T-cell (primary cell): Measurements from ENCODE around the gene ZNF594. TPM values are rescaled to one million over a fixed set of nuclear protein-coding genes. Genes with fewer than 3 reads are reported as not detected.
"Not testable (repeated sequence)": the region's sequence is repeated elsewhere in the genome, so short reads cannot be mapped to it uniquely, and the experiment has no call there.

Source experiments
- ATAC-seq, 4 experiments: fragments of 200-7000 bp in 3 of 4; fragments of 150-1000 bp in 1 of 4; cut with Tn5 transposase; replicated peaks in 1 of 4; 1 replicate in 3 of 4; 2 replicates in 1 of 4; pipeline ENCODE4 v1.10.0; 2021; ENCODE audit warnings: moderate library complexity in 3 of 4, mild to moderate bottlenecking in 2 of 4, moderate number of reproducible peaks in 1 of 4
- CTCF ChIA-PET, 2 donors: fragments of 300-600 bp; sonication (Branson Sonifier 250); formaldehyde crosslinking; loops; one replicate each; lab custom pipeline; 2022; ENCODE audit warnings: antibody characterized with exemption in 2 of 2; lab: Charles Lee
- POLR2A ChIA-PET, 2 donors: fragments of 300-600 bp; sonication (Branson Sonifier 250); formaldehyde crosslinking; loops; one replicate each; lab custom pipeline; 2022; ENCODE audit warnings: antibody characterized with exemption in 2 of 2; lab: Charles Lee
- DNase-seq, 35 experiments: peaks; one replicate each; pipeline versions ENCODE4 v3.0.0 to v3.0.0-alpha.2; 2013 to 2023
- H3K27ac ChIP-seq: one replicate; pipeline ENCODE4 v1.5.1; 2013; ENCODE audit warnings: low read length
- H3K27me3 ChIP-seq, 2 experiments: replicated peaks in 1 of 2; 1 replicate in 1 of 2; 2 replicates in 1 of 2; pipeline versions ENCODE4 v1.6.1 to v1.7.0; 2013; ENCODE audit warnings: low read length in 1 of 2, mixed read lengths in 1 of 2; ENCODE audit not compliant: control insufficient read depth in 2 of 2, insufficient read depth in 2 of 2; ENCODE audit errors: extremely low read depth in 1 of 2
- H3K36me3 ChIP-seq, 2 donors: 1 replicate in 1 of 2; 2 replicates in 1 of 2; pipeline versions ENCODE4 v1.6.1 to v1.7.0; 2013; ENCODE audit warnings: low read length in 1 of 2; ENCODE audit not compliant: control insufficient read depth in 2 of 2, insufficient read depth in 1 of 2; ENCODE audit errors: extremely low read depth in 1 of 2
- H3K4me1 ChIP-seq, 2 experiments: 1 replicate in 1 of 2; 2 replicates in 1 of 2; pipeline versions ENCODE4 v1.6.1 to v1.7.0; 2013; ENCODE audit warnings: low read length in 2 of 2, mixed read lengths in 1 of 2; ENCODE audit not compliant: insufficient read depth in 2 of 2, control insufficient read depth in 1 of 2; ENCODE audit errors: extremely low read depth in 1 of 2
- H3K4me3 ChIP-seq, 2 donors: 1 replicate in 1 of 2; 2 replicates in 1 of 2; pipeline versions ENCODE4 v1.5.1 to v1.7.0; 2013; ENCODE audit warnings: mild to moderate bottlenecking in 2 of 2, low read length in 1 of 2, moderate library complexity in 1 of 2; ENCODE audit not compliant: control insufficient read depth in 1 of 2; ENCODE audit errors: extremely low read depth in 1 of 2
- H3K9me3 ChIP-seq: 2 replicates; pipeline ENCODE4 v1.7.0; 2013
- H3K27ac Mint-ChIP-seq, 2 donors: one replicate each; pipeline ENCODE4 v1.8.0; 2020 to 2021; ENCODE audit warnings: mild to moderate bottlenecking in 2 of 2, mixed read lengths in 2 of 2
- H3K27me3 Mint-ChIP-seq, 2 donors: one replicate each; pipeline ENCODE4 v1.8.0; 2021 to 2022; ENCODE audit warnings: mixed read lengths in 2 of 2
- H3K36me3 Mint-ChIP-seq: one replicate; pipeline ENCODE4 v1.8.0; 2021; ENCODE audit warnings: mixed read lengths
- H3K4me1 Mint-ChIP-seq, 3 donors: one replicate each; pipeline ENCODE4 v1.8.0; 2020 to 2022; ENCODE audit warnings: mixed read lengths in 3 of 3, mild to moderate bottlenecking in 1 of 3
- H3K4me3 Mint-ChIP-seq, 3 donors: one replicate each; pipeline ENCODE4 v1.8.0; 2020 to 2022; ENCODE audit warnings: mild to moderate bottlenecking in 3 of 3, mixed read lengths in 3 of 3, moderate library complexity in 3 of 3
- H3K9me3 Mint-ChIP-seq, 3 donors: one replicate each; pipeline ENCODE4 v1.8.0; 2020 to 2022; ENCODE audit warnings: mixed read lengths in 3 of 3
- WGBS: methylation state at CpG from one replicate; pipeline ENCODE4 v1.1.5; 2013; ENCODE audit warnings: missing lambda C conversion rate; ENCODE audit not compliant: insufficient coverage; 5-methylcytosine and 5-hydroxymethylcytosine counted together
- total RNA-seq, 35 experiments: library from RNA in 6 of 35; stranded (reverse) in 6 of 35; fragments of 120-200 nt in 1 of 35; gene quantifications; one replicate each; pipeline versions ENCODE4 v1.2.1 to v1.2.4 and lab custom pipeline; 2013 to 2026

Gene ZNF594
- total RNA-seq, 5 donors from 2014 or later (not counting 1 experiment from before 2014, with no cell fraction given), result 5.5 to 23.4 (median 20.9) TPM

GRCh38 chr17:5220074-5220473 is 28.4 kb upstream of the ZNF594 start:
- peaks cover 0 to 38% of the 10 kb centered on the region in 2 experiments for H3K4me1 ChIP-seq
- peaks cover 8 to 23% (median 14%) of the 10 kb centered on the region in 3 donors for H3K4me1 Mint-ChIP-seq
- no peaks in the 10 kb centered on the region for H3K9me3 ChIP-seq
- ChIA-PET CTCF (interaction anchor here in 1 of 2 donors (0.6 kb wide), 1 partner anchor 76 kb away, joined by 3 read pairs; no protein-coding TSS in a partner anchor), POLR2A (no interaction called here)
- H3K36me3 ChIP-seq, result peaks cover 0 to 3% of the 10 kb centered on the region in 2 donors
- ATAC-seq (no peak), DNase-seq (no peak)
- no peak overlapping the region for H3K4me3 ChIP-seq
- H3K4me3 Mint-ChIP-seq, result no peak overlapping the region
- whole genome bisulfite sequencing, result no CpG with 5 or more reads among the region's 5 CpGs
- peak overlapping the region in 1 of 2 donors; percentile 40 for H3K27ac Mint-ChIP-seq
- no peaks in the 10 kb centered on the region for H3K9me3 Mint-ChIP-seq
- no peaks in the 10 kb centered on the region for H3K27me3 ChIP-seq
- no peak overlapping the region for H3K27ac ChIP-seq
- peaks cover 25% of the 10 kb centered on the region for H3K36me3 Mint-ChIP-seq
- no peaks in the 10 kb centered on the region for H3K27me3 Mint-ChIP-seq

GRCh38 chr17:5219536-5219935 is 27.9 kb upstream of the ZNF594 start:
- Mint-ChIP-seq H3K36me3 (peaks cover 26% of the 10 kb centered on the region), H3K4me3 (no peak overlapping the region), H3K9me3 (no peaks in the 10 kb centered on the region), H3K27me3 (no peaks in the 10 kb centered on the region), H3K27ac (peak overlapping the region in 1 of 2 donors; percentile 40), H3K4me1 (peaks cover 8 to 18% (median 14%) of the 10 kb centered on the region in 3 donors)
- POLR2A ChIA-PET, result no interaction called here
- Histone ChIP-seq H3K36me3 (peaks cover 0 to 3% of the 10 kb centered on the region in 2 donors), H3K4me1 (peaks cover 0 to 35% of the 10 kb centered on the region in 2 experiments), H3K27ac (no peak overlapping the region), H3K9me3 (no peaks in the 10 kb centered on the region), H3K27me3 (no peaks in the 10 kb centered on the region), H3K4me3 (no peak overlapping the region)
- ATAC-seq (no peak), DNase-seq (no peak)
- WGBS, result 90% methylated on average over 4 of the region's 6 CpGs
- CTCF ChIA-PET, result no interaction called here

- H3K4me3 ChIP-seq, H3K9me3 Mint-ChIP-seq, DNase-seq, POLR2A ChIA-PET, H3K9me3 ChIP-seq, ATAC-seq, H3K27me3 Mint-ChIP-seq, H3K36me3 ChIP-seq, H3K27me3 ChIP-seq, CTCF ChIA-PET, H3K4me3 Mint-ChIP-seq, H3K27ac ChIP-seq, H3K27ac Mint-ChIP-seq: not testable (repeated sequence)
- peaks cover 0 to 22% of the 10 kb centered on the region in 2 experiments for H3K4me1 ChIP-seq
- Mint-ChIP-seq H3K36me3 (peaks cover 25% of the 10 kb centered on the region), H3K4me1 (peaks cover 8 to 16% (median 12%) of the 10 kb centered on the region in 3 donors)
- no CpG with 5 or more reads among the region's 5 CpGs for WGBS
These were observed 25.9 kb upstream of the ZNF594 start for GRCh38 chr17:5217562-5217961.

GRCh38 chr17:5211458-5211857 is 19.8 kb upstream of the ZNF594 start:
- H3K9me3 Mint-ChIP-seq, result no peaks in the 10 kb centered on the region
- Histone ChIP-seq H3K36me3 (peaks cover 0 to 6% of the 10 kb centered on the region in 2 donors), H3K27ac (peak overlapping the region; percentile 25), H3K4me1 (peaks cover 2 to 7% of the 10 kb centered on the region in 2 experiments), H3K4me3 (no peak overlapping the region), H3K9me3 (no peaks in the 10 kb centered on the region), H3K27me3 (no peaks in the 10 kb centered on the region)
- H3K4me1 Mint-ChIP-seq, result peaks cover 5 to 20% (median 6%) of the 10 kb centered on the region in 3 donors
- no peaks in the 10 kb centered on the region for H3K27me3 Mint-ChIP-seq
- H3K27ac Mint-ChIP-seq, result peak overlapping the region in 1 of 2 donors; percentile 59
- H3K36me3 Mint-ChIP-seq, result peaks cover 37% of the 10 kb centered on the region
- POLR2A ChIA-PET, result no interaction called here
- no peak overlapping the region for H3K4me3 Mint-ChIP-seq
- ATAC-seq, result no peak
- WGBS, result 93% methylated on average over 3 of the region's 7 CpGs
- DNase-seq, result no peak
- CTCF ChIA-PET, result no interaction called here

GRCh38 chr17:5210614-5211252 is 19.1 kb upstream of the ZNF594 start:
- DNase-seq (no peak), ATAC-seq (no peak)
- peaks cover 0 to 6% of the 10 kb centered on the region in 2 donors for H3K36me3 ChIP-seq
- H3K4me3 Mint-ChIP-seq, result no peak overlapping the region
- H3K36me3 Mint-ChIP-seq, result peaks cover 35% of the 10 kb centered on the region
- H3K27ac Mint-ChIP-seq, result peak overlapping the region; percentile 4 to 59
- no peak overlapping the region for H3K4me3 ChIP-seq
- peaks cover 2 to 7% of the 10 kb centered on the region in 2 experiments for H3K4me1 ChIP-seq
- no peaks in the 10 kb centered on the region for H3K9me3 ChIP-seq
- no peaks in the 10 kb centered on the region for H3K27me3 ChIP-seq
- ChIA-PET POLR2A (no interaction called here), CTCF (no interaction called here)
- WGBS, result 53% methylated on average over 2 of the region's 8 CpGs
- no peaks in the 10 kb centered on the region for H3K27me3 Mint-ChIP-seq
- H3K27ac ChIP-seq, result peak overlapping the region; percentile 25
- peaks cover 5 to 20% (median 6%) of the 10 kb centered on the region in 3 donors for H3K4me1 Mint-ChIP-seq
- H3K9me3 Mint-ChIP-seq, result no peaks in the 10 kb centered on the region

- peaks cover 2 to 7% of the 10 kb centered on the region in 2 experiments for H3K4me1 ChIP-seq
- H3K36me3 ChIP-seq, result peaks cover 0 to 6% of the 10 kb centered on the region in 2 donors
- H3K4me1 Mint-ChIP-seq, result peaks cover 5 to 20% (median 6%) of the 10 kb centered on the region in 3 donors
- H3K27ac Mint-ChIP-seq, result peak overlapping the region; percentile 4 to 59
- H3K27me3 Mint-ChIP-seq, result no peaks in the 10 kb centered on the region
- no peaks in the 10 kb centered on the region for H3K9me3 ChIP-seq
- H3K27me3 ChIP-seq, result no peaks in the 10 kb centered on the region
- peaks cover 34% of the 10 kb centered on the region for H3K36me3 Mint-ChIP-seq
- H3K27ac ChIP-seq, result no peak overlapping the region
- WGBS, result no CpG with 5 or more reads among the region's 5 CpGs
- ChIA-PET CTCF (no interaction called here), POLR2A (no interaction called here)
- H3K9me3 Mint-ChIP-seq, result no peaks in the 10 kb centered on the region
- no peak for ATAC-seq
- no peak for DNase-seq
- no peak overlapping the region for H3K4me3 ChIP-seq
- H3K4me3 Mint-ChIP-seq, result no peak overlapping the region
These were observed 18.4 kb upstream of the ZNF594 start for GRCh38 chr17:5210091-5210490.
